ENCODE data around the gene ANKRD52.

GRCh38 chr12:56253091-56253490, 5.1 kb downstream of the ANKRD52 start:
- no peak for TF ChIP-seq POLR2A (IDR thresholded peaks at IDR 0.05)
- TF ChIP-seq, protein P1, sequence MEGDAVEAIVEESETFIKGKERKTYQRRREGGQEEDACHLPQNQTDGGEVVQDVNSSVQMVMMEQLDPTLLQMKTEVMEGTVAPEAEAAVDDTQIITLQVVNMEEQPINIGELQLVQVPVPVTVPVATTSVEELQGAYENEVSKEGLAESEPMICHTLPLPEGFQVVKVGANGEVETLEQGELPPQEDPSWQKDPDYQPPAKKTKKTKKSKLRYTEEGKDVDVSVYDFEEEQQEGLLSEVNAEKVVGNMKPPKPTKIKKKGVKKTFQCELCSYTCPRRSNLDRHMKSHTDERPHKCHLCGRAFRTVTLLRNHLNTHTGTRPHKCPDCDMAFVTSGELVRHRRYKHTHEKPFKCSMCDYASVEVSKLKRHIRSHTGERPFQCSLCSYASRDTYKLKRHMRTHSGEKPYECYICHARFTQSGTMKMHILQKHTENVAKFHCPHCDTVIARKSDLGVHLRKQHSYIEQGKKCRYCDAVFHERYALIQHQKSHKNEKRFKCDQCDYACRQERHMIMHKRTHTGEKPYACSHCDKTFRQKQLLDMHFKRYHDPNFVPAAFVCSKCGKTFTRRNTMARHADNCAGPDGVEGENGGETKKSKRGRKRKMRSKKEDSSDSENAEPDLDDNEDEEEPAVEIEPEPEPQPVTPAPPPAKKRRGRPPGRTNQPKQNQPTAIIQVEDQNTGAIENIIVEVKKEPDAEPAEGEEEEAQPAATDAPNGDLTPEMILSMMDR (IDR thresholded peaks at IDR 0.05): no peak
